Thyroid gland (tissue), 4 donors: ENCODE measurements around the gene CNNM3.

Experiments
- POLR2A ChIP-seq, 2 donors: fragments of 450-650 bp; IDR thresholded peaks; one replicate each; pipeline ENCODE4 v1.6.1; 2017; ENCODE audit warnings: antibody characterized with exemption in 2 of 2, mild to moderate bottlenecking in 2 of 2, moderate library complexity in 1 of 2
- TF ChIP-seq, protein P1 (sequence below), 6 experiments: fragments of 200-600 bp in 3 of 6; fragments of 450-650 bp in 3 of 6; sonication (generic) in 3 of 6; IDR thresholded peaks; one replicate each; pipeline ENCODE4 v1.5.1; 2016 to 2019; ENCODE audit warnings: antibody characterized with exemption in 6 of 6, mild to moderate bottlenecking in 2 of 6, inconsistent platforms in 1 of 6, moderate library complexity in 1 of 6

DNA sequence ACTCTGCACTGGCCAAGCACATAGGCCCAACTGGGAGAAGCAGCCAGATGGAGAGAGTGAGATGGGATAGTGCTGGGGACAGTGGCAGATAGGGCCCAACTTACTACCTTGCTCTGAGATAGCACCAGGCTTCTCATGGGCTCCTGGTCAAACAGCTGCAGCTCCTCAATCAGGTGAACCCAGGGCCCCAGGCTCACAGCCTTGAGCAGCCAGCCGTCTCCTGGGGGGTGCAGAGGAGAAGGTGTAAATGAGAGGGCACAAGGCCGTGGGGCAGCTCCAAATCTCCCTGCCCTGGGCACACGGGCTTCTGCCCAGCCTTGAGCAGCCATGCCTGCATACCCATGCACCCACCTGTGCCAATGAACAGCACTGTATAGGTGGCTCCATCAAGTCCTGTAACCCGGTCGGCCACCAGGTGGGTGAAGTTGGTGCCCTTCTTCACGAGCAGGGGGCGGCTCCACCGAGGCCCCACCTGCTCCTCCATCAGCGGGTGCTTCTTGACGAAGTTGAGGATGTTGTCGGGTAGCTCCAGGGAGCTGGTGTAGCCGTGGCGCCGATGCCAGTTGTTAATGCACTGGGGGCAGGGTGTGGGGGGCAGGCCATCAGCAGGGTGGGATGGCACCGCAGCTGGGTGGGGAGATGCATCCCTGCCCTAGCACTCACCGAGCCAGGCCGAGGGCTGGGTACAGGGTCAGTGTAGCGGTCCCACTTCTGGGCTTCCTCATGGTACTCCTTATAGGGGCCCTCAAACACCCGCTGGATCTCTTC is 47.7 kb downstream of the CNNM3 start:
- TF ChIP-seq, protein P1, sequence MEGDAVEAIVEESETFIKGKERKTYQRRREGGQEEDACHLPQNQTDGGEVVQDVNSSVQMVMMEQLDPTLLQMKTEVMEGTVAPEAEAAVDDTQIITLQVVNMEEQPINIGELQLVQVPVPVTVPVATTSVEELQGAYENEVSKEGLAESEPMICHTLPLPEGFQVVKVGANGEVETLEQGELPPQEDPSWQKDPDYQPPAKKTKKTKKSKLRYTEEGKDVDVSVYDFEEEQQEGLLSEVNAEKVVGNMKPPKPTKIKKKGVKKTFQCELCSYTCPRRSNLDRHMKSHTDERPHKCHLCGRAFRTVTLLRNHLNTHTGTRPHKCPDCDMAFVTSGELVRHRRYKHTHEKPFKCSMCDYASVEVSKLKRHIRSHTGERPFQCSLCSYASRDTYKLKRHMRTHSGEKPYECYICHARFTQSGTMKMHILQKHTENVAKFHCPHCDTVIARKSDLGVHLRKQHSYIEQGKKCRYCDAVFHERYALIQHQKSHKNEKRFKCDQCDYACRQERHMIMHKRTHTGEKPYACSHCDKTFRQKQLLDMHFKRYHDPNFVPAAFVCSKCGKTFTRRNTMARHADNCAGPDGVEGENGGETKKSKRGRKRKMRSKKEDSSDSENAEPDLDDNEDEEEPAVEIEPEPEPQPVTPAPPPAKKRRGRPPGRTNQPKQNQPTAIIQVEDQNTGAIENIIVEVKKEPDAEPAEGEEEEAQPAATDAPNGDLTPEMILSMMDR (IDR thresholded peaks at IDR 0.05): no peak
- no peak for TF ChIP-seq POLR2A (IDR thresholded peaks at IDR 0.05)
